ENCODE results near the gene TMEM245.

TMEM245 gene

DNA sequence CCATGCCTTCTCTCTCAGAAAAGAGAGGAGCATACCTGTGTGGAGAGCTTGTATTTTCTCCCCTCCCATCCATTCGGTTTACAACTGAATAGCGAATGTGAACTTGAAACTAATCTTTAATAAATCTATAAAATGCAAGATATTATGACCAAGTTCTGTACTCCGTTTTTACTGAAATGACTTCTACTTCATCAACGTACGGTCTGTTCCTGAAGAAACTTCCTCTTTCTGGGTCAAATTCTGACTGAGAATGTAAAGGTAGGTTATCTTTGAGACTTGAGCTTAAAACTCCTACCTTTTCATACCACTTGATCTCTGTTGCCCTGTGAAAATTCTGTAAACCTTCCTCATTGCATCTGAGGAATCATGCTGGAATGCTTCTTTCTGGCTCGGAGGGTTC lies 102.3 kb downstream of the TMEM245 start:
- peaks cover 10% of the 10 kb centered on the region for H3K4me1 Mint-ChIP-seq
- DNase-seq (ENCODE audit: low spot score in 2 of 2) (no peak), ATAC-seq (no peak)
- H3K9me3 Mint-ChIP-seq = no peaks in the 10 kb centered on the region
- H3K27ac Mint-ChIP-seq = no peak overlapping the region
- H3K4me3 Mint-ChIP-seq = no peak overlapping the region
- peaks cover 33% of the 10 kb centered on the region for H3K36me3 Mint-ChIP-seq

DNA sequence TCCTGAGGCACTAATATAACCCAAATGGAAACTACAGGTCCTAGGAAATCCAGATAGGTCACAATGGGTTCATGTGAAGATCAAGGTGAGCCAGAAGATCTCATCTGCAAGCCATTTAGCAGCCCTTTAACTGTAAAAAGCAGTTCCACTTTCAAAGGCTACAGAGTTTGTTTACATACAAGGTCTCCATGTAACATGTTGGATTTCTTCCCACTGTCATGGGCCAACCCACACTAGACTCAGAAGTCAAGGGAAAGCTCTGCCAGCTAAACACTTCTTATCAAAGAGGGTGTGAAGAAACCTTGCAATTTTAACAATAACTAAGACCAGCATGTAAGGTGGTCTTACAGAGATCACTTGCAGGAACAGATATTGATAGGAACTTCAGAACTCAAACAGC lies 102.7 kb downstream of the TMEM245 start:
- Mint-ChIP-seq H3K9me3 (no peaks in the 10 kb centered on the region), H3K36me3 (peaks cover 37% of the 10 kb centered on the region), H3K4me3 (no peak overlapping the region), H3K4me1 (peaks cover 14% of the 10 kb centered on the region), H3K27ac (no peak overlapping the region)
- ATAC-seq = no peak
- no peak for DNase-seq (ENCODE audit: low spot score in 2 of 2)

DNA sequence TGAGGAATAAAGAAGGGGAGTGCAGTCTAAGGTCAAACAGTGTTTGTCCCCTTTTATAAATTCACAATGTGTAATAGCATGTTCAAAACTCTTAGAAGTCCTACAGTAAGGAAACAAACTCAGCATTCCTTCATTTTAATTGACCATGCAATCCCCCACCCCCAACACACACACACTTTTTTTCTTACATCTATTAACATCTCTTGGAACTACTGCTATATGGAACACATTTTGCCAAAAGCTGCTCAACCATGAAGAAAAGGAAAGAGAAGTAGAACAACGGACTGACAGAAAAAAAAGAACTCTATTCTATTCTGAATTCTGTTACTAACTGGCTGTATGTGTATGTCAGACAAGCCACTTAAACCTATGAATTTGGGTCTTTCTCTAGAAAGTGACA lies 103.6 kb downstream of the TMEM245 start:
- Mint-ChIP-seq H3K4me1 (peaks cover 24% of the 10 kb centered on the region), H3K27ac (no peak overlapping the region), H3K36me3 (peaks cover 42% of the 10 kb centered on the region), H3K9me3 (no peaks in the 10 kb centered on the region), H3K4me3 (no peak overlapping the region)
- DNase-seq (ENCODE audit: low spot score in 2 of 2) (no peak), ATAC-seq (no peak)

DNA sequence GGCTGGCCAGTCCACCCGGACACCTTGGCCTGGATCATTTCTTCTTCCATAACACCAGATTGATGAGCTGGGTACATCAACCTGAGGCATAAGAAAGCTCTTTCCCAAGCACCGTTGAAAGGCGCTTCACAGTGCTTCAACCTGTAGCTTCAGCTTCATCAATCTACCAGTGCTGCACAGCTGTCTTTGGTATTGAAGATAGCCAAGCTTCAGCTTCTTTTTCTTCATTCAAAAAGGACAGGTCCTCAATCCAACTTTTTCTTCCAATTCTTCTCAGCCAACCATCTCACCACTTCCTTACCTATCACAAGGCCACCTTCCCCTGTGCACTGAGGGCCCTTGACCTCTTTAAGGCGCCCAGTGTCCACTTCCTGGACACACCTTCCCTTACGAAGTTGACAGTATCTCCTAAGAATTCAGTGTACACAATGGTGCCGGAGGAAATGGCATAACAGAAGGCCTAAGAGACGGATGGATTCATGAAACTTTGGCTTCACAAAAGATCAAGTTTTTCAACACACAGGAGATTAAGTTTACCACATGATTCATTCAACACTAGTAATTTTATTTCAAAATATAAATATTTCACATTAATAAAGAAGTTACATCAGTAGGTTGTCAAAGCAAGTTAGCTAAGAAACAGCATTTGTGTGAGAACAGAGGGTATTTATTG lies 105.0 kb downstream of the TMEM245 start:
- Mint-ChIP-seq H3K4me1 (peaks cover 32% of the 10 kb centered on the region), H3K27ac (no peak overlapping the region), H3K9me3 (no peaks in the 10 kb centered on the region), H3K4me3 (no peak overlapping the region), H3K36me3 (peaks cover 29% of the 10 kb centered on the region)
- ATAC-seq (no peak), DNase-seq (ENCODE audit: low spot score in 2 of 2) (no peak)

DNA sequence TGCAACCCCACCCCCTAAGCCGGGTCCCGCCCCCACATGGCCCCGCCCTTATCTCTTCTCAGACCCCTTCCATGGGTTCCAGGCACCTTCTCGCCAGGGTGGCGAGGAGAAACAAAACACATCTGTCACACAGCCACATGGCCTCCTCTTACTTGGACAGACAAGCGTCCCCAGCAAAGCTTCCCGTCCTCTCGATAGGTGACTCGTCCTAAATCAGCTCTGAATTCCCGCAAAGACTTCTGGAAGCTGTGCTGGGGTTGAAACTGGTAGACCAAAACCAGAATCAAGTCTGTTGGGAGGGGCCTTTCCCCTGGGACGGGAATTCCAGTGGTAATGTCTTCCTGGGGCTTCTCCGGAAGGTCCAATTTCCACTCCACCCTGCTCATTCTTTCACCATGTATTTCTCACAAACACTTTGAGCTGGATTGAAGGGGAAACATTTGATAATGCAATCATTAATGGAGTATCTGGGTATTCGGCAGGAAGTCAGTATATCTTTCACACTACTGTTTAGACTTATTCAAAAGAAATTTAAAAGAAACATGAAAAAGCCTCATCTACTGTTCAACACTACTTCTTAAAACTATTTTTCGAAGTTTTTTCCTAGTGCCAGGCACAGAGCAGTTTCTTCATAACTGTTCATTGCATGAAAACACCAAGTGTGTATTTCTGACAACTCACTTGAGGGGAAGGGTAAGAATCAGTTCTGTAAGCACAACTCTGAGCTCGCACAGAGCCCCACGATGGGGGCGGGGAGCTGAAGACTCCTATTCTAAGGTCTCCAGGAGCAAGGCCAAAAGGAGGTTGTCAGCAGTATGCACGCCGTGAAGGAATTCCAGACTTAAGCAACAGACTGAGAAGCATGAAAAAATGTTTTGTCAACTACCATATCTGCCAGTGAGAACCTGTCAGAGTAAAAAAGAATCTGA lies 105.8 kb downstream of the TMEM245 start:
- ATAC-seq (no peak), DNase-seq (ENCODE audit: low spot score in 2 of 2) (no peak)
- Mint-ChIP-seq H3K4me1 (peaks cover 32% of the 10 kb centered on the region), H3K9me3 (no peaks in the 10 kb centered on the region), H3K4me3 (peak overlapping the region; percentile 94), H3K27ac (peak overlapping the region; percentile 61), H3K36me3 (peaks cover 23% of the 10 kb centered on the region)

DNA sequence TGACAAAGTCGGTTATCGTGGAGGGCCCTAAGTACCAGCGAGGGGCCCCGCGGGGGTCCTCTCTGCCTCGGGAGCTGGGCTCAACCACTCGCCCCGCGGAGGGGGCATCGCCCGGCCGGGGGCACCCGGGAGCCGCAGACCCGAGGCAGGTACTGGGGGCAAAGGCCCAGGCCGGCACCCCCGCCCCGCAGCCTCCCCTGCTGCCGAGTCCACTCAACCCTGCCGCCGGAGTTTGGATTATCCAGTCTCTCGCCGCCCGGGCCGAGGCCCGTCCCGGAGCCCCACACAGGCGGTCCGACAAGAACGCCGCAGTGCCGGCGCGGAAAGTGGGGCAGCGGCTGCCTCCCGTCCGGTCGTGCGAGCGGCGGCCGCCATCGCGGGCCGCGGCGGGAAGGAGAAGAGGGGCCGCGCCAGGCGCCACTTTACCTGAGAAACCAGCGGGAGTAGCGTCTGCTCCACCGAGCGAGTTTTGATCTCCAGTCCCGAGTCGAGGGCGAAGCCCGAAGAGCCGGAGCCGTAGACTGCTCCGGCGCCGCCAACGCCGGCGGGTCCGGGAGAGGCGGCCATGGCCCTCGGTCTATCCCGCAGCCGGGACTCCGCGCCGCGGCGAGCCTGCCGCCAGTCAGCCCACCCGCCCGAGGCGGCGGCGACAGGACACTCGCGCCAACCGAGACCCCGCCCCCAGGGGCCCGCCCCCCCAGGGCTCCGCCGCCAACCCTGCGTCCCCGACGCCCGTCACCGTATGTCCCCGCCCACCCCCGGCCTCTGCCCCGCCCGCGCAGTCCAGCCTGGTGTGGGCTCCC lies 106.7 kb downstream of the TMEM245 start, which contains the start of gene CTNNAL1:
TSS of gene CTNNAL1 (minus strand) at position 624 of the 803 bp plus-strand sequence. CDS start at position 567, 57 bp downstream.
- H3K36me3 Mint-ChIP-seq = peaks cover 18% of the 10 kb centered on the region
- peaks cover 32% of the 10 kb centered on the region for H3K4me1 Mint-ChIP-seq

DNA sequence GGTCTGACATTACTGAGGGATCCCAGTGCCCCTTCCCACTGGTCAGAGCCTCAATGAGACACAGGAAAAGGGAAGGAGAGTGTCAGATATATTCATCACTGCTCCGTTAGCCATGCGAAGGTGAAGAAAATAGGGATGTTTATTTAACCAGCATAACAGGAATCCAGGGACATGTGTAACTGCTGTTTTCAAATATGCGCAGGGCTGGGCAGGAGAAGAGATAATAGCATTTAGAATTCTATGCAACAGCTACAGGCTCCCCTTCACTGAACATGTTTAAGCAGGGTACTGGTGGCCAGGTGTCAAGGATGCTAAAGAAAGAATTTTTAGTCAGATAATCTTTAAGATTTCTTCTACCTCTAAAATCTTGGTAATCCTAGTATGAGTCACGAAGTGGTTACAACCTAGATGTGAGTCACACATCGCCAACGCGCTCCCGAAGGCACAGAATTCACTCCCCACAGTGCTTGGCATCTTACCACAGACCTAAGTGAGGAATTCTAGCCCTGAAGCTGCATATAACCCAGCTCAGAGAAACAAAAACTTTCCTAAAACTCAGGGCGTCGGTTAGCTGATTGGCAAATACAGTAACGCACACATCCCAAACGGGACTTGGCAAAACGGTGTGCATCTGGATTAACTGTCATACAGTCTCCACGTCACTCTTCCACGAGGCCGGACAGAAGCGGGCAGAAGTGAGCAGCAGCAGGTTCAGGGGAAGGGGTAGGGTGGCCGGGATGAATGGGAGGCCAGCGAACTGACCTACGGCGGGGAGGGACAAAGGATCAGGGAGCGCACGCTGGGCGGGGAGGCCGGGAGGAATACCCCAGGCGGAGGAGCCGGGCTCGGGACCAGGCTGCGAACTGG lies 107.5 kb downstream of the TMEM245 start:
- Mint-ChIP-seq H3K4me1 (peaks cover 32% of the 10 kb centered on the region), H3K9me3 (no peaks in the 10 kb centered on the region), H3K4me3 (peak overlapping the region; percentile 94), H3K27ac (peak overlapping the region; percentile 95), H3K36me3 (peaks cover 18% of the 10 kb centered on the region)
- ATAC-seq (peak; percentile 57), DNase-seq (ENCODE audit: low spot score in 2 of 2) (peak; percentile 33 to 74)

More for the DNA sequence above, 106.7 kb downstream of the TMEM245 start, which contains the start of gene CTNNAL1:
- ATAC-seq = peak; percentile 87
- Mint-ChIP-seq H3K4me3 (peak within 1 kb of the TSS; percentile 94), H3K9me3 (no peaks in the 10 kb centered on the region), H3K27ac (peak within 1 kb of the TSS; percentile 95)
- peak; percentile 74 to 92 for DNase-seq (ENCODE audit: low spot score in 2 of 2)

DNA sequence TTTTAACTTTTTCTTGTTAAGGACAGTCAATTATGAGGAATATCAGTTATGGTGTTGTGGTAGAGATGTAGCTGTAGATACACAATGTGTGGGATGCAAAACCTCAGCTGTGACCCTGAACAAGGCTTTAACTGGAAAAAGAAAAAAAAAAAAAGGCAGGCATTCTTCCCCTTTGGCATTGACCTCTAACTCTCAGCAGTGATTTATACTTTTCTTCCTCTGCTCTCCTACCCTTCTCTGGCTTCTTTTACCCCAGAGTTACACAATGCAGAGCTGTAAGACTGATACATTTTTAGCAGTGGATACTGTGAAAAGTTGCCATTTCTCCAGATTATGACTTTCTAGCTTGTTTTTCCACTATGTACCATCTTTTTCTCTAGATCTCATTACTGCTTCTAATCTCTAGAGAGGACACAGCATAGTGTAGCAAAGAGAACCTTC lies 108.5 kb downstream of the TMEM245 start:
- H3K4me3 Mint-ChIP-seq = peak overlapping the region; percentile 94
- no peak for ATAC-seq
- H3K9me3 Mint-ChIP-seq = no peaks in the 10 kb centered on the region
- H3K4me1 Mint-ChIP-seq = peaks cover 32% of the 10 kb centered on the region
- DNase-seq (ENCODE audit: low spot score in 2 of 2) = no peak
- H3K27ac Mint-ChIP-seq = peak overlapping the region; percentile 95
- peaks cover 18% of the 10 kb centered on the region for H3K36me3 Mint-ChIP-seq

DNA sequence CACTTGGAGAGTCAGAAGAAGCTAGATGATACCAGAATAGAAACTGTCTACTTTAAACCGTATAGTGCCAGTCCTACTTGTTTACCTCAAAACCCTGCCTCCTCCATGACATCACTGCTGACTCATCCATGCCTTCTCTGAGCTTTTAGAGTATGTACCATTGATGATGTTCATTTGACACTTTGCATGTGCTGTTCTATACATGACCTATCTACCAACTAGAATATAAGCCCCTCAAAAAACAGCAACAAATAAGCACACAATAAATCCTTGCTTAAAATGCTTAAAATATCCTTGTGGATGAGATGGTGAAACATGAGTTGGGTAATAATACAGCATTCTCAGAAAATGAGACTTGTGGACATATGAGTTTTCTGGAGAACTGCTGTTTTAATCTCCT lies 109.0 kb downstream of the TMEM245 start:
- Mint-ChIP-seq H3K9me3 (no peaks in the 10 kb centered on the region), H3K36me3 (peaks cover 18% of the 10 kb centered on the region), H3K4me3 (peak overlapping the region; percentile 94), H3K27ac (peak overlapping the region; percentile 95), H3K4me1 (peaks cover 32% of the 10 kb centered on the region)
- peak; percentile 72 for ATAC-seq
- peak; percentile 12 to 70 for DNase-seq (ENCODE audit: low spot score in 2 of 2)

DNA sequence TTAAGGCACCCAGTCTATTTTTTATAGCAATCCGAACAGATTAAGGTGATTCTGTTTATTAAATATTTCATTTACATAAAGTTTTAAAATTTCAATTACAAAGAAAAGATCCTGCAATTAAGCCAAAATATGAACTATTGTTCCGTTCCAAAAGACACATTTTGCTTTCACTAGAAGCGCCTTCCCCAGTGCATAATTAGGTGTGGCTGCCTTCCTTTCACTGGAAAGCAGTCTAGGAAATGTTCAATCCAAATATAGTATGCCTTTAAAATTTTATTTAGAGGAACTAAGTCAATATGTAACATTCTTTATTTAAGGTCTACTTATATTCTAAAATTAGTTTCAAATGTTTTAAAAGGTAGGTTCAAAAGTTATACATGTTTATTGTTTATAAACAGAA lies 114.1 kb downstream of the TMEM245 start:
- DNase-seq (ENCODE audit: low spot score in 2 of 2) (no peak), ATAC-seq (no peak)
- no peak overlapping the region for H3K27ac Mint-ChIP-seq
- peaks cover 6% of the 10 kb centered on the region for H3K9me3 Mint-ChIP-seq
- H3K4me1 Mint-ChIP-seq = peaks cover 3% of the 10 kb centered on the region
- no peaks in the 10 kb centered on the region for H3K36me3 Mint-ChIP-seq
- no peak overlapping the region for H3K4me3 Mint-ChIP-seq

DNA sequence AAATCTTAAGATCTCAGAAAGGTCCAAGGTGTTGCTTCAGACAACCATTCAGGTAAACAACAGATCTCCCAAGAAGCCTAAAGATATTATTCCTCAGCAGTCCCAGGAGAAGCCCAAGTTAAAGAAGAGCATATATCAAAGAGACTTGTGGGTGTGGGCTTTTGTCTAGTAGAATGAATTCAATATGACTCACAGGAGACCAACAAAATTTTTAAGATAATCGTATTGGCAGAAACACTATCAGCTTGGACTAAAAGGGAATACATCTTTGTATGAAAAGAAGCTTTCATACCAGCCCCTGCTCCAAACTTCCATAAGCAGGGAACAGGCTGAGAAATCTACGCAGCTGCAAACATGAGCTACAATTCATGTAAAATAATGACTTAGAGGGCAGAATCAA lies 116.6 kb downstream of the TMEM245 start:
- H3K27ac Mint-ChIP-seq = no peak overlapping the region
- H3K9me3 Mint-ChIP-seq = peaks cover 6% of the 10 kb centered on the region
- DNase-seq (ENCODE audit: low spot score in 2 of 2) (no peak), ATAC-seq (no peak)
- no peaks in the 10 kb centered on the region for H3K36me3 Mint-ChIP-seq
- no peak overlapping the region for H3K4me3 Mint-ChIP-seq
- H3K4me1 Mint-ChIP-seq = no peaks in the 10 kb centered on the region

DNA sequence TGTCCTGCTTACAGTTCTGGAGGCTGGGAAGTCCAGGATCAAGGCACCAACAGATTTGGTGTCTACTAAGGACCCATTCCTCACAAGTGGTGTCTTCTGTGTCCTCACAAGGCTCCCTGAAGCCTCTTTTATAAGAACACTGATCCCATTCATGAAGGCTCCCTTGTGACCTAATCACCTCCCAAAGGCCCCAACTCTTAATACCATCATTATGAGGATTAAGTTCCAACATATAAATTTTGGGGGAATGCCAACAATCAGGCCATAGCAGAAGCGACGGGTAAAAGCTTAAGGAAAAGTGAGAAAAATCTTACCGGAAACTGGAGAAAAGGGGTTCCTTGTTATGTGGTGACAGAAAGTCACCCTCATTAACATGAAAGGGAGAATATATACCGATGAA lies 117.6 kb downstream of the TMEM245 start:
- Mint-ChIP-seq H3K36me3 (no peaks in the 10 kb centered on the region), H3K4me3 (no peak overlapping the region), H3K4me1 (no peaks in the 10 kb centered on the region), H3K27ac (no peak overlapping the region), H3K9me3 (peaks cover 6% of the 10 kb centered on the region)
- no peak for DNase-seq (ENCODE audit: low spot score in 2 of 2)
- ATAC-seq = no peak

DNA sequence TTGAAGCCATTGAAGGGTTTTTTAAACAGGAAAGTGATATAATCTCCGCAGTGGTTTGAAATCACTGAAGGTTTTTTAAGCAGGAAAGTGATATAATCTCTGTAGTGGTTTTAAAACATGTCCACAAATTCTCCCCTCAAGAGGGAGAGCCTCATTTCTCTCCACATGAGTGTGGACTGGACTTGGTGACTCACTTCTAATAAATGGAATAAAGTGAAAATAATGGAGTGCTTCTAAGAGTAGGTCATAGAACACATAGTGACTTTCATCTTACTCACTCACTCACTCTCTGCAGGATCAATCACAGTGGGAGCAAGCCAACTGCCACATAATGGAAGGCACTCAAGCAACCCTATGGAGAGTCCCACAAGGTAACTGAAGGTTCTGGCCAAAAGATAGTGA lies 118.5 kb downstream of the TMEM245 start:
- Mint-ChIP-seq H3K36me3 (no peaks in the 10 kb centered on the region), H3K4me1 (no peaks in the 10 kb centered on the region), H3K9me3 (peaks cover 6% of the 10 kb centered on the region), H3K27ac (no peak overlapping the region), H3K4me3 (no peak overlapping the region)
- ATAC-seq = peak; percentile 43
- DNase-seq (ENCODE audit: low spot score in 2 of 2) = no peak

DNA sequence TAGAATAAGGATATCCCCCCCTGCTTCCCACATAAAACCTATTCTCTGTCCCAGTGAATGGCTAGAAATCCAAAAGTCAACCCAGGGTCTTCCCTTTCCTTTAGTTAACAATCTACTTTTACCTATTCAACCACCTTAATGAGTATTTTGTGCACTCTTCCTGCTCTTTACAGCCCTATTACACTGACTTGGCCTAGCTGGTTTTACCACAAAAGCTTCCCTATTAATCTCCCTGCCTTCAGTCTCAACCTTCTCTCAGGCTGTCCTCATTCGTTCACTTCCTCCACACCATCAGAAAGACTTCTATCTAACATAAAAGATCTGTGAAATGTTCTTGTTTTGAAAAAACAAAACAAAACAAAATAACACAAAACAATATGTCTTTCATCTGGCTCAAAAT lies 122.6 kb downstream of the TMEM245 start:
- no peak overlapping the region for H3K4me3 Mint-ChIP-seq
- no peak overlapping the region for H3K27ac Mint-ChIP-seq
- no peaks in the 10 kb centered on the region for H3K36me3 Mint-ChIP-seq

More for the DNA sequence above, 122.6 kb downstream of the TMEM245 start:
- no peak for ATAC-seq
- DNase-seq (ENCODE audit: low spot score in 2 of 2) = no peak
- Mint-ChIP-seq H3K9me3 (no peaks in the 10 kb centered on the region), H3K4me1 (no peaks in the 10 kb centered on the region)
